ENCODE results near the gene NSRP1.

Gene NSRP1

DNA sequence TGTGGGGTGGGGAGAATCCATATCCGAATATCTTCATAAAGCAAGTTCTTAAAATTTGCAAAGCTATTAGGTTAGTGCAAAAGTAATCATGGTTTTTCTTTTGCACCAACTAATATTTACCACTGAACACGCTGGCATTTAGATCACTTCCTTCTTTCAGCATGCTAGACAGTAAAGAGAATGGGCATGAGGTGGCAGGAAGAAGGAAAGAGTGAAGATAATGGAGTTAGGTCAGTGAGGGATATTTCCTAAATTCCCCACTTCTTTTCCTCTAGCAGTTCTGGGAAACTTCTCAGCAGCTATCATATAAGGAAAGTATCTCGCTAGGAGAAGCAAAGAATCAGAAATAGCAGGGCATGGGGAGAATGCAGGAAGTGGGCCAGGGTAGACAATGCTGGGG, 79.9 kb downstream of the NSRP1 start:
- no peak overlapping the region for H3K4me3 ChIP-seq (ENCODE audit: low read depth, low read length)
- no peaks in the 10 kb centered on the region for H3K36me3 ChIP-seq (ENCODE audit: control insufficient read depth in 2 of 2, insufficient read depth in 1 of 2, low read length in 2 of 2)
- no peak for TF ChIP-seq ZFP69B (tag by site-specific recombination; IDR thresholded peaks at IDR 0.05)
- no peak for TF ChIP-seq ZNF785 (tag by site-specific recombination; IDR thresholded peaks at IDR 0.05)
- no peak for TF ChIP-seq ZNF623 (tag by site-specific recombination; IDR thresholded peaks at IDR 0.05)
- TF ChIP-seq ZNF624 (tag by site-specific recombination; IDR thresholded peaks at IDR 0.05): no peak
- TF ChIP-seq, protein P1, sequence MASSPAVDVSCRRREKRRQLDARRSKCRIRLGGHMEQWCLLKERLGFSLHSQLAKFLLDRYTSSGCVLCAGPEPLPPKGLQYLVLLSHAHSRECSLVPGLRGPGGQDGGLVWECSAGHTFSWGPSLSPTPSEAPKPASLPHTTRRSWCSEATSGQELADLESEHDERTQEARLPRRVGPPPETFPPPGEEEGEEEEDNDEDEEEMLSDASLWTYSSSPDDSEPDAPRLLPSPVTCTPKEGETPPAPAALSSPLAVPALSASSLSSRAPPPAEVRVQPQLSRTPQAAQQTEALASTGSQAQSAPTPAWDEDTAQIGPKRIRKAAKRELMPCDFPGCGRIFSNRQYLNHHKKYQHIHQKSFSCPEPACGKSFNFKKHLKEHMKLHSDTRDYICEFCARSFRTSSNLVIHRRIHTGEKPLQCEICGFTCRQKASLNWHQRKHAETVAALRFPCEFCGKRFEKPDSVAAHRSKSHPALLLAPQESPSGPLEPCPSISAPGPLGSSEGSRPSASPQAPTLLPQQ (tag by site-specific recombination; IDR thresholded peaks at IDR 0.05): no peak
- TF ChIP-seq, protein P2, sequence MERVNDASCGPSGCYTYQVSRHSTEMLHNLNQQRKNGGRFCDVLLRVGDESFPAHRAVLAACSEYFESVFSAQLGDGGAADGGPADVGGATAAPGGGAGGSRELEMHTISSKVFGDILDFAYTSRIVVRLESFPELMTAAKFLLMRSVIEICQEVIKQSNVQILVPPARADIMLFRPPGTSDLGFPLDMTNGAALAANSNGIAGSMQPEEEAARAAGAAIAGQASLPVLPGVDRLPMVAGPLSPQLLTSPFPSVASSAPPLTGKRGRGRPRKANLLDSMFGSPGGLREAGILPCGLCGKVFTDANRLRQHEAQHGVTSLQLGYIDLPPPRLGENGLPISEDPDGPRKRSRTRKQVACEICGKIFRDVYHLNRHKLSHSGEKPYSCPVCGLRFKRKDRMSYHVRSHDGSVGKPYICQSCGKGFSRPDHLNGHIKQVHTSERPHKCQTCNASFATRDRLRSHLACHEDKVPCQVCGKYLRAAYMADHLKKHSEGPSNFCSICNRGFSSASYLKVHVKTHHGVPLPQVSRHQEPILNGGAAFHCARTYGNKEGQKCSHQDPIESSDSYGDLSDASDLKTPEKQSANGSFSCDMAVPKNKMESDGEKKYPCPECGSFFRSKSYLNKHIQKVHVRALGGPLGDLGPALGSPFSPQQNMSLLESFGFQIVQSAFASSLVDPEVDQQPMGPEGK (tag by site-specific recombination; IDR thresholded peaks at IDR 0.05): no peak
- no peak for TF ChIP-seq ZNF416 (tag by site-specific recombination; IDR thresholded peaks at IDR 0.05)
- no peak for TF ChIP-seq ZNF37A (tag by site-specific recombination; IDR thresholded peaks at IDR 0.05)
- TF ChIP-seq ZNF433 (tag by site-specific recombination; IDR thresholded peaks at IDR 0.05; ENCODE audit: low read depth): no peak
- TF ChIP-seq, protein P3, sequence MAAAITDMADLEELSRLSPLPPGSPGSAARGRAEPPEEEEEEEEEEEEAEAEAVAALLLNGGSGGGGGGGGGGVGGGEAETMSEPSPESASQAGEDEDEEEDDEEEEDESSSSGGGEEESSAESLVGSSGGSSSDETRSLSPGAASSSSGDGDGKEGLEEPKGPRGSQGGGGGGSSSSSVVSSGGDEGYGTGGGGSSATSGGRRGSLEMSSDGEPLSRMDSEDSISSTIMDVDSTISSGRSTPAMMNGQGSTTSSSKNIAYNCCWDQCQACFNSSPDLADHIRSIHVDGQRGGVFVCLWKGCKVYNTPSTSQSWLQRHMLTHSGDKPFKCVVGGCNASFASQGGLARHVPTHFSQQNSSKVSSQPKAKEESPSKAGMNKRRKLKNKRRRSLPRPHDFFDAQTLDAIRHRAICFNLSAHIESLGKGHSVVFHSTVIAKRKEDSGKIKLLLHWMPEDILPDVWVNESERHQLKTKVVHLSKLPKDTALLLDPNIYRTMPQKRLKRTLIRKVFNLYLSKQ (tag by site-specific recombination; IDR thresholded peaks at IDR 0.05; ENCODE audit: borderline replicate concordance): no peak
- no peak for TF ChIP-seq ZBTB8A (tag by site-specific recombination; IDR thresholded peaks at IDR 0.05)
- TF ChIP-seq ZNF701 (tag by site-specific recombination; IDR thresholded peaks at IDR 0.05): no peak
- no peak for TF ChIP-seq ZNF132 (tag by site-specific recombination; IDR thresholded peaks at IDR 0.05; ENCODE audit: borderline replicate concordance)
- TF ChIP-seq, protein P4, sequence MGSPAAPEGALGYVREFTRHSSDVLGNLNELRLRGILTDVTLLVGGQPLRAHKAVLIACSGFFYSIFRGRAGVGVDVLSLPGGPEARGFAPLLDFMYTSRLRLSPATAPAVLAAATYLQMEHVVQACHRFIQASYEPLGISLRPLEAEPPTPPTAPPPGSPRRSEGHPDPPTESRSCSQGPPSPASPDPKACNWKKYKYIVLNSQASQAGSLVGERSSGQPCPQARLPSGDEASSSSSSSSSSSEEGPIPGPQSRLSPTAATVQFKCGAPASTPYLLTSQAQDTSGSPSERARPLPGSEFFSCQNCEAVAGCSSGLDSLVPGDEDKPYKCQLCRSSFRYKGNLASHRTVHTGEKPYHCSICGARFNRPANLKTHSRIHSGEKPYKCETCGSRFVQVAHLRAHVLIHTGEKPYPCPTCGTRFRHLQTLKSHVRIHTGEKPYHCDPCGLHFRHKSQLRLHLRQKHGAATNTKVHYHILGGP (tag by site-specific recombination; IDR thresholded peaks at IDR 0.05): no peak
- no peak for TF ChIP-seq ZNF626 (tag by site-specific recombination; IDR thresholded peaks at IDR 0.05)
- TF ChIP-seq, protein P5, sequence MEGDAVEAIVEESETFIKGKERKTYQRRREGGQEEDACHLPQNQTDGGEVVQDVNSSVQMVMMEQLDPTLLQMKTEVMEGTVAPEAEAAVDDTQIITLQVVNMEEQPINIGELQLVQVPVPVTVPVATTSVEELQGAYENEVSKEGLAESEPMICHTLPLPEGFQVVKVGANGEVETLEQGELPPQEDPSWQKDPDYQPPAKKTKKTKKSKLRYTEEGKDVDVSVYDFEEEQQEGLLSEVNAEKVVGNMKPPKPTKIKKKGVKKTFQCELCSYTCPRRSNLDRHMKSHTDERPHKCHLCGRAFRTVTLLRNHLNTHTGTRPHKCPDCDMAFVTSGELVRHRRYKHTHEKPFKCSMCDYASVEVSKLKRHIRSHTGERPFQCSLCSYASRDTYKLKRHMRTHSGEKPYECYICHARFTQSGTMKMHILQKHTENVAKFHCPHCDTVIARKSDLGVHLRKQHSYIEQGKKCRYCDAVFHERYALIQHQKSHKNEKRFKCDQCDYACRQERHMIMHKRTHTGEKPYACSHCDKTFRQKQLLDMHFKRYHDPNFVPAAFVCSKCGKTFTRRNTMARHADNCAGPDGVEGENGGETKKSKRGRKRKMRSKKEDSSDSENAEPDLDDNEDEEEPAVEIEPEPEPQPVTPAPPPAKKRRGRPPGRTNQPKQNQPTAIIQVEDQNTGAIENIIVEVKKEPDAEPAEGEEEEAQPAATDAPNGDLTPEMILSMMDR (tag by site-specific recombination; IDR thresholded peaks at IDR 0.05): no peak
- no peak for TF ChIP-seq ZNF707 (tag by site-specific recombination; IDR thresholded peaks at IDR 0.05)
- TF ChIP-seq SP3 (tag by site-specific recombination; IDR thresholded peaks at IDR 0.05): no peak
- no peak for TF ChIP-seq FEZF1 (tag by site-specific recombination; IDR thresholded peaks at IDR 0.05)
- no peak for TF ChIP-seq ZEB2 (tag by site-specific recombination; IDR thresholded peaks at IDR 0.05)
- H3K27ac ChIP-seq (ENCODE audit: extremely low read depth, low read depth, low read length): no peak overlapping the region
- CTCF ChIA-PET: interaction anchor here (0.6 kb wide), 2 partner anchors 84 to 1047 kb away, joined by 3 read pairs; no protein-coding TSS in a partner anchor
- H3K4me1 ChIP-seq (ENCODE audit: control insufficient read depth, insufficient read depth, low read length): no peaks in the 10 kb centered on the region
- H3K9me3 ChIP-seq (ENCODE audit: control insufficient read depth, insufficient read depth, low read depth, low read length): no peaks in the 10 kb centered on the region
- POLR2A ChIA-PET: no interaction called here
